ENCODE measurements around the gene LTBR.

Gene LTBR

DNA sequence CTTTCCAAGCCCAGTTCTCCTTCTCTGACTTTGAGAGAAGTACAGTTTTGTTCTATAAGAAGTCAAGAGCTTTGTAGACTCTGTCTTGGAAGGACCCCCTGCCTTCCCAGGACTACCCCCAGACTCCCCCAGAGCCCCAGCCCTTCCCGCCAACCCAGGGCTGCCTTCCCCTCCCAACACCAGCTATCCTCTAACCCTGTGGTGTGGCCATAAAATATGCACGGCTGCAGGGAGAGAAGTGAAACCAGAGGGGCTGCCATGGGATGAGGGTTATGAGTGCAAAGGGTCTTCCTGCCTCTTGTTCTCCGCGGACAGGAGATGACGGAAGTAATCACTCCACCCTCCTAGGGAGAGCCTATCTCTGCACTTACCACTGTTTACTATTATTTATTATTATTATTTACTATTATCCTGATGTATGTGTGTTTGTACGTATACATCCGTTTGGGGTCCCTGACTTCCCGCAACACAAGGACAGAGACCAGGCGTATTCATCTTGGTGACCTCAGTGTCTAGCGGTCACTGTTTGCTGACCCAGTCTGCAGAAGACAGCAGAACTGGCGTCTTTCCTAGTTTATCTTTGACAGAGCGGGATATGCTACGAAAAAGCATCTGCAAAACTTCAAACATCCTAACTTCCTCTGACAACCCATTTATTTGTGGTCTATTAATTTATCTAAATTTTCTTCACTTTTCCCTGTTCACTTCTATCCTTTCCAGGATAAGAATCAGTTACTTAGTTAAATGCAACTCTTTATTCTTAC is 5.1 kb upstream of the LTBR start:
- DNase-seq (ENCODE audit: extremely low read depth, low read depth): no peak
- TF ChIP-seq CTCF (IDR thresholded peaks at IDR 0.05; ENCODE audit: low read depth, low read length, missing control alignments): no peak
- no peak overlapping the region for H3K4me3 ChIP-seq (replicated peaks; ENCODE audit: low read depth, low read length)

GRCh38 chr12:6380141-6381121 is 3.5 kb upstream of the LTBR start:
- TF ChIP-seq CTCF (IDR thresholded peaks at IDR 0.05; ENCODE audit: low read depth, low read length, missing control alignments): no peak
- H3K4me3 ChIP-seq (replicated peaks; ENCODE audit: low read depth, low read length): no peak overlapping the region
- DNase-seq (ENCODE audit: extremely low read depth, low read depth): no peak

DNA sequence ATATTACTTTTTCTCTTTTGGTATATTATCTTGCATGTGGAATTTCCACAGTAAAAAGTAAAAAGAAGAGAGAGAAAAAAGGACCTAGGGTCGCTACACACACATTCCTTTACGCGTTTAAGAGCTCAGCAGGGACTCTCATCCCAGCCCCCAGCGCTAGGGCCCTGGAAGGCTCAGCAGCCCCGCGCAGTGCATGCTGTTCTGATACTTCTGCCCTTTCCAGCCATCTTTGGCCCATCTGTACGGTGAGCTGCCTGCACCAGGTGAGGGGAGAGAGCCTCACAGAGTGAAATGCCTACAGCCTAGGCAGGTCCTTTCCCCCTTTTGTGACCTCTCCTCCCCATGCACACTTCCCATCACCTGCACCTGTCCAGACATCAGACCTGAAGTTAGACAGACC is 1.6 kb upstream of the LTBR start:
- H3K4me3 ChIP-seq (replicated peaks; ENCODE audit: low read depth, low read length): no peak overlapping the region
- TF ChIP-seq CTCF (IDR thresholded peaks at IDR 0.05; ENCODE audit: low read depth, low read length, missing control alignments): no peak
- DNase-seq (ENCODE audit: extremely low read depth, low read depth): no peak

- no peak for DNase-seq (ENCODE audit: extremely low read depth, low read depth)
- no peak for TF ChIP-seq CTCF (IDR thresholded peaks at IDR 0.05; ENCODE audit: low read depth, low read length, missing control alignments)
- H3K4me3 ChIP-seq (replicated peaks; ENCODE audit: low read depth, low read length): no peak overlapping the region
Measured at GRCh38 chr12:6382982-6383381, 980 bp upstream of the LTBR start.

DNA sequence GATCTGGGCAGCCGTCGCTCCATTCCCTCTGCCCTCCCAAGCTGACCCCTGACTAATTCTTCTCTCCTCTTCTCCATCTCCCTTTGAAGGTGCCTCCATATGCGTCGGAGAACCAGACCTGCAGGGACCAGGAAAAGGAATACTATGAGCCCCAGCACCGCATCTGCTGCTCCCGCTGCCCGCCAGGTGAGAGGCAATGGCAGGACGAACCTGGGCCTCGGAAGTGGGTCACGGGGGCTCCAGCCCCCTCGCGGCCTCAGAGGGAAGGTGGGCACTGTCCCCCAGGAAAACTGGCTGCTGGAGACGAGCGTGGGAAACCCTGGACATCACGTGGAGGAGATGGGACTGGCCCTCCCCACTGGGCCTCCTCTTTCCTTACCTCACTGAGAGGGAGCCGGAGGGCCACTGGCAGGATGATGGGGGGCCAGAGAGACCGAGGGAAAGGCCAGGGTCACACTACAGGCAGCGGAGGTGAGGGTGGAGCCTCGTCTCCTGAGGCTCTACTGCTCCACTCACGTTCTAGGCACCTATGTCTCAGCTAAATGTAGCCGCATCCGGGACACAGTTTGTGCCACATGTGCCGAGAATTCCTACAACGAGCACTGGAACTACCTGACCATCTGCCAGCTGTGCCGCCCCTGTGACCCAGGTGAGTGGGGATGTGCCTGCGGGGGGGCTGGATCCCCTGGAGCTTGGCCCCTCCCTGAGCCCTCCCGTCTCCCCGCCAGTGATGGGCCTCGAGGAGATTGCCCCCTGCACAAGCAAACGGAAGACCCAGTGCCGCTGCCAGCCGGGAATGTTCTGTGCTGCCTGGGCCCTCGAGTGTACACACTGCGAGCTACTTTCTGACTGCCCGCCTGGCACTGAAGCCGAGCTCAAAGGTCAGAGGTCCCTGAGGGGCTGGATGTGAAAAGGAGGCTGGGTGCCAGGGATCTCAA is 806 bp downstream of the LTBR start:
- H3K4me3 ChIP-seq (replicated peaks; ENCODE audit: low read depth, low read length): peak overlapping the region; percentile 80
- TF ChIP-seq CTCF (IDR thresholded peaks at IDR 0.05; ENCODE audit: low read depth, low read length, missing control alignments): no peak
- DNase-seq (ENCODE audit: extremely low read depth, low read depth): no peak

- H3K4me3 ChIP-seq (replicated peaks; ENCODE audit: low read depth, low read length): peak overlapping the region; percentile 15; the same call in 1 of the 2 replicates
Measured at GRCh38 chr12:6386038-6386437, 2.1 kb downstream of the LTBR start.

More at GRCh38 chr12:6386038-6386437, 2.1 kb downstream of the LTBR start:
- no peak for DNase-seq (ENCODE audit: extremely low read depth, low read depth)
- TF ChIP-seq CTCF (IDR thresholded peaks at IDR 0.05; ENCODE audit: low read depth, low read length, missing control alignments): no peak
